Endothelial cell of umbilical vein (primary cell): ENCODE measurements around the gene CELF2.

Experiments used
- EZH2 ChIP-seq: IDR thresholded peaks from 2 replicates; pipeline ENCODE4 v1.6.1; 2012; ENCODE audit warnings: borderline replicate concordance, low read depth, mild to moderate bottlenecking, moderate library complexity, low read length, inconsistent platforms; ENCODE audit not compliant: severe bottlenecking
- POLR2A ChIP-seq: IDR thresholded peaks from 2 replicates; pipeline ENCODE4 v1.6.1; 2012; ENCODE audit warnings: low read depth, mild to moderate bottlenecking, control low read depth, low read length
- POLR2AphosphoS5 ChIP-seq: IDR thresholded peaks from 2 replicates; pipeline ENCODE4 v1.6.1; 2012; ENCODE audit warnings: low read depth, mild to moderate bottlenecking, control low read depth, low read length, moderate library complexity; ENCODE audit not compliant: insufficient read depth
- TF ChIP-seq, protein P1 (sequence below), 2 donors: IDR thresholded peaks; 1 replicate in 1 of 2; 2 replicates in 1 of 2; pipeline ENCODE4 v1.5.1; 2011; ENCODE audit warnings: low read length in 2 of 2, mild to moderate bottlenecking in 2 of 2, moderate library complexity in 2 of 2, control low read depth in 1 of 2, inconsistent platforms in 1 of 2, low read depth in 1 of 2; ENCODE audit not compliant: insufficient read depth in 1 of 2; ENCODE audit errors: extremely low read depth in 1 of 2
- TF ChIP-seq, protein P2 (sequence below): IDR thresholded peaks from 2 replicates; pipeline ENCODE4 v1.6.1; 2011; ENCODE audit not compliant: insufficient read depth, insufficient read length

DNA sequence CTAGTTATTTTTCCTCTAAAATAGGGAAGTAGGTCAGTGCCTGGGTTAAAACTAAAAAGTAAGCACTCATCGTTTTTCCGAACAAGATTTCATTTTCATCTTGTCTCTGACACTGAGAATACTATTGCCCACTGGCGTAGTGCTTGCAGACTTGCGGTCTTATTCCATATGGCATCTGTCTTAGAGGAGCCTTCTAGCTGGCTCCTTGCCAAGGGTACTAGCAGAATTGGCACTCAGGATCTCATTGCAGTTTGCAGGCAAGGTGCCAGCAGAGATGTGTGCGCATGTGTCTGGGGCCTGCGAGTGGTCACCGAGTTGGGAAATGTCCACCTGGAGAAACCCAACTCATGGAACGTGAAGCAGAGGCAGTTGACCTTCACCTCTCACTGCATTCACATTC is 143.4 kb downstream of the CELF2 start:
- TF ChIP-seq, protein P1, sequence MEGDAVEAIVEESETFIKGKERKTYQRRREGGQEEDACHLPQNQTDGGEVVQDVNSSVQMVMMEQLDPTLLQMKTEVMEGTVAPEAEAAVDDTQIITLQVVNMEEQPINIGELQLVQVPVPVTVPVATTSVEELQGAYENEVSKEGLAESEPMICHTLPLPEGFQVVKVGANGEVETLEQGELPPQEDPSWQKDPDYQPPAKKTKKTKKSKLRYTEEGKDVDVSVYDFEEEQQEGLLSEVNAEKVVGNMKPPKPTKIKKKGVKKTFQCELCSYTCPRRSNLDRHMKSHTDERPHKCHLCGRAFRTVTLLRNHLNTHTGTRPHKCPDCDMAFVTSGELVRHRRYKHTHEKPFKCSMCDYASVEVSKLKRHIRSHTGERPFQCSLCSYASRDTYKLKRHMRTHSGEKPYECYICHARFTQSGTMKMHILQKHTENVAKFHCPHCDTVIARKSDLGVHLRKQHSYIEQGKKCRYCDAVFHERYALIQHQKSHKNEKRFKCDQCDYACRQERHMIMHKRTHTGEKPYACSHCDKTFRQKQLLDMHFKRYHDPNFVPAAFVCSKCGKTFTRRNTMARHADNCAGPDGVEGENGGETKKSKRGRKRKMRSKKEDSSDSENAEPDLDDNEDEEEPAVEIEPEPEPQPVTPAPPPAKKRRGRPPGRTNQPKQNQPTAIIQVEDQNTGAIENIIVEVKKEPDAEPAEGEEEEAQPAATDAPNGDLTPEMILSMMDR (IDR thresholded peaks at IDR 0.05; ENCODE audit: extremely low read depth in 1 of 2, insufficient read depth in 1 of 2, low read depth in 1 of 2, low read length in 2 of 2) = no peak
- TF ChIP-seq POLR2A (no peak), EZH2 (no peak), POLR2AphosphoS5 (no peak)
- TF ChIP-seq, protein P2, sequence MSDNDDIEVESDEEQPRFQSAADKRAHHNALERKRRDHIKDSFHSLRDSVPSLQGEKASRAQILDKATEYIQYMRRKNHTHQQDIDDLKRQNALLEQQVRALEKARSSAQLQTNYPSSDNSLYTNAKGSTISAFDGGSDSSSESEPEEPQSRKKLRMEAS = no peak
